ENCODE measurements around the gene SEMA5A.

Gene SEMA5A

GRCh38 chr5:9324348-9325077, 221.4 kb downstream of the SEMA5A start:
- DNase-seq (ENCODE audit: low read depth) = no peak

- no peak for DNase-seq (ENCODE audit: low read depth)
Measured at GRCh38 chr5:9320652-9321051, 225.2 kb downstream of the SEMA5A start.

GRCh38 chr5:9318031-9318430, 227.8 kb downstream of the SEMA5A start:
- DNase-seq (ENCODE audit: low read depth) = no peak

- no peak for DNase-seq (ENCODE audit: low read depth)
Measured at GRCh38 chr5:9316733-9317132, 229.1 kb downstream of the SEMA5A start.

- DNase-seq (ENCODE audit: low read depth) = no peak
Measured at GRCh38 chr5:9316041-9316440, 229.8 kb downstream of the SEMA5A start.

GRCh38 chr5:9314558-9314957, 231.3 kb downstream of the SEMA5A start:
- DNase-seq (ENCODE audit: low read depth) = no peak

GRCh38 chr5:9313751-9314150, 232.1 kb downstream of the SEMA5A start:
- DNase-seq (ENCODE audit: low read depth) = no peak

GRCh38 chr5:9307150-9307549, 238.7 kb downstream of the SEMA5A start:
- DNase-seq (ENCODE audit: low read depth) = no peak

- DNase-seq (ENCODE audit: low read depth) = no peak
Measured at GRCh38 chr5:9302218-9302617, 243.7 kb downstream of the SEMA5A start.

- DNase-seq (ENCODE audit: low read depth) = no peak
Measured at GRCh38 chr5:9301200-9301599, 244.7 kb downstream of the SEMA5A start.

- no peak for DNase-seq (ENCODE audit: low read depth)
Measured at GRCh38 chr5:9297134-9297533, 248.7 kb downstream of the SEMA5A start.

- no peak for DNase-seq (ENCODE audit: low read depth)
Measured at GRCh38 chr5:9295466-9295801, 250.4 kb downstream of the SEMA5A start.

- DNase-seq (ENCODE audit: low read depth) = no peak
Measured at GRCh38 chr5:9294793-9295465, 250.9 kb downstream of the SEMA5A start.

GRCh38 chr5:9288234-9288633, 257.6 kb downstream of the SEMA5A start:
- no peak for DNase-seq (ENCODE audit: low read depth)

- no peak for DNase-seq (ENCODE audit: low read depth)
Measured at GRCh38 chr5:9284781-9285307, 261.0 kb downstream of the SEMA5A start.

- DNase-seq (ENCODE audit: low read depth) = no peak
Measured at GRCh38 chr5:9284272-9284671, 261.6 kb downstream of the SEMA5A start.

- DNase-seq (ENCODE audit: low read depth) = no peak
Measured at GRCh38 chr5:9283473-9283872, 262.4 kb downstream of the SEMA5A start.

GRCh38 chr5:9283021-9283420, 262.9 kb downstream of the SEMA5A start:
- no peak for DNase-seq (ENCODE audit: low read depth)

GRCh38 chr5:9282211-9282610, 263.7 kb downstream of the SEMA5A start:
- DNase-seq (ENCODE audit: low read depth) = no peak

- no peak for DNase-seq (ENCODE audit: low read depth)
Measured at GRCh38 chr5:9279774-9280173, 266.1 kb downstream of the SEMA5A start.

GRCh38 chr5:9278921-9279603, 266.8 kb downstream of the SEMA5A start:
- DNase-seq (ENCODE audit: low read depth) = no peak

- no peak for DNase-seq (ENCODE audit: low read depth)
Measured at GRCh38 chr5:9269014-9269413, 276.9 kb downstream of the SEMA5A start.

GRCh38 chr5:9268226-9268625, 277.6 kb downstream of the SEMA5A start:
- DNase-seq (ENCODE audit: low read depth) = no peak
